PC-9 (cell line): ENCODE measurements around the gene STK24.

Experiments
- CTCF ChIP-seq: fragments of 200-600 bp; sonication (generic); conservative IDR thresholded peaks from 2 replicates; pipeline ENCODE4 v1.6.1; 2017; ENCODE audit warnings: mixed run types, antibody characterized with exemption, mild to moderate bottlenecking, moderate library complexity
- EZH2 ChIP-seq: fragments of 200-600 bp; sonication (generic); IDR thresholded peaks from 2 replicates; pipeline ENCODE4 v1.8.0; 2017; ENCODE audit warnings: antibody characterized with exemption, low read depth

GRCh38 chr13:98581381-98581780 is 4.5 kb upstream of the STK24 start:
- TF ChIP-seq CTCF (no peak), EZH2 (no peak)
